MM.1S (cell line): ENCODE data around the gene RIN1.

Experiments used
- DNase-seq: peaks from one replicate; pipeline ENCODE4 v3.0.0-alpha.2; 2015
- H2AFZ ChIP-seq: fragments of 300-600 bp; sonication (generic); 2 replicates; pipeline ENCODE4 v1.6.0; 2016; ENCODE audit warnings: antibody characterized with exemption, low read length
- H3F3A ChIP-seq: fragments of 300-600 bp; sonication (generic); 2 replicates; pipeline ENCODE4 v1.6.1; 2016; ENCODE audit warnings: mild to moderate bottlenecking, antibody characterized with exemption, low read length, moderate library complexity, mixed read lengths; ENCODE audit not compliant: insufficient read depth
- H3K27ac ChIP-seq: fragments of 300-600 bp; sonication (generic); 2 replicates; pipeline ENCODE4 v1.5.1; 2016; ENCODE audit warnings: mild to moderate bottlenecking, low read length
- H3K27me3 ChIP-seq: fragments of 300-600 bp; sonication (generic); replicated peaks from 2 replicates; pipeline ENCODE4 v1.6.0; 2016; ENCODE audit warnings: low read length; ENCODE audit not compliant: insufficient read depth
- H3K36me3 ChIP-seq: fragments of 300-600 bp; sonication (generic); replicated peaks from 2 replicates; pipeline ENCODE4 v1.6.1; 2016; ENCODE audit warnings: mild to moderate bottlenecking, low read length, mixed read lengths; ENCODE audit not compliant: insufficient read depth
- H3K4me1 ChIP-seq: fragments of 300-600 bp; sonication (generic); 2 replicates; pipeline ENCODE4 v1.6.1; 2016; ENCODE audit warnings: low read length, mixed read lengths
- H3K4me2 ChIP-seq: fragments of 300-600 bp; sonication (generic); 2 replicates; pipeline ENCODE4 v1.6.0; 2016; ENCODE audit warnings: low read depth, low read length
- H3K4me3 ChIP-seq: fragments of 300-600 bp; sonication (generic); 2 replicates; pipeline ENCODE4 v1.5.1; 2016; ENCODE audit warnings: low read length, mixed read lengths
- H3K79me2 ChIP-seq: fragments of 300-600 bp; sonication (generic); 2 replicates; pipeline ENCODE4 v1.6.1; 2016; ENCODE audit warnings: mixed run types, low read length, mixed read lengths
- H3K9ac ChIP-seq: fragments of 300-600 bp; sonication (generic); 2 replicates; pipeline ENCODE4 v1.6.1; 2016; ENCODE audit warnings: low read length, mixed read lengths
- H3K9me2 ChIP-seq: fragments of 300-600 bp; sonication (generic); replicated peaks from 2 replicates; pipeline ENCODE4 v1.6.1; 2016; ENCODE audit warnings: mild to moderate bottlenecking, low read length, mixed read lengths; ENCODE audit not compliant: insufficient read depth
- H3K9me3 ChIP-seq: fragments of 300-600 bp; sonication (generic); replicated peaks from 2 replicates; pipeline ENCODE4 v1.6.1; 2016; ENCODE audit warnings: mild to moderate bottlenecking, low read length, mixed read lengths; ENCODE audit not compliant: insufficient read depth
- H4K20me1 ChIP-seq: fragments of 300-600 bp; sonication (generic); 2 replicates; pipeline ENCODE4 v1.6.1; 2016; ENCODE audit warnings: mild to moderate bottlenecking, low read length, moderate library complexity, mixed read lengths; ENCODE audit not compliant: insufficient read depth
- EZH2 ChIP-seq: fragments of 300-600 bp; sonication (generic); optimal IDR thresholded peaks from 2 replicates; pipeline ENCODE3; 2017; ENCODE audit warnings: low read depth, mild to moderate bottlenecking, antibody characterized with exemption, low read length, mixed read lengths
- EZH2phosphoT487 ChIP-seq: fragments of 300-600 bp; sonication (generic); IDR thresholded peaks from 2 replicates; pipeline ENCODE4 v1.6.1; 2018; ENCODE audit warnings: antibody characterized with exemption, low read length
- TF ChIP-seq, protein P1 (sequence below): fragments of 300-600 bp; sonication (generic); IDR thresholded peaks from 2 replicates; pipeline ENCODE4 v1.5.1; 2016; ENCODE audit warnings: antibody characterized with exemption, low read length, mixed read lengths

RIN1 gene

DNA sequence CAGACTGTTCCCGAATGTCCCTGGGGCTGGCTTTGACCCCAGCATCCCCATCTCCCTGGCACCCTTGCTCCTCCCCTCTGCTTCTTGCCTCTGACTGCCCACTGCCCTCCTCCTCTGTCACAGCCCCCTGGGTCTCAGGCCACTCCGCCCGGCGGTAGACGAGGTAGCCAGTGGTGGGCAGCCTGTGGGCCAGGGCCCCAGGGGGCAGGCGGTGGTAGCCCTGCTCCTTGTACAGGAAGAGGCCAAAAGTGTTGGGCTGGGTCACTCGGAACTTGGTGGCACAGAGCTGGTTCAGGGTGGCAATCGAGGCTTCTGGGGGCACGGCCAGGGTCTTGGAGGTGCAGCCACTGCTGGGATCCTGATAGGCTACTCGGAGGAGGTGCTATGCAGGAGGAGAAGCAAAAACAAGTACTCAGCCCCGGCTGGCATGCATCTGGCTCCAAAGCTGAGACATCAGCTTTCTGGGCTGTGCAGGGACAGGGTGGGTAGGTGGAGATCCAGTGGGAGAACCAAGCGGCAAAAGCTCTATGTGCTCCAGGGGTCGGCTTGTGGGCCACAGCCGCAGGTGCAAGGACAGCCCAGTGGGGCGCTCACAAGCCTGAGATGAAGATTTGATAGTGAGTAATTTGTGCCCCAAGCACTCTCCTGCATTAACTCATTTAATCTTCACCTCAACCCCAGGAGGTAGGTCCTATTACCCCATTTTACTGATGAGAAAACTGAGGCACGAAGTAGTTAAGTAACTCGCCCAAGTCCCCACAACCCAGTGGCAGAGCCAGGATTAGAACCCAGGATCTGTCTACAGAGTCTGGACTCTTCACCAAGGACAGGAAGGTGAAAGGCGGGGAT lies 3.6 kb downstream of the RIN1 start:
- no peaks in the 10 kb centered on the region for H3K36me3 ChIP-seq
- no peaks in the 10 kb centered on the region for H3K9me3 ChIP-seq
- no peak overlapping the region for H2AFZ ChIP-seq
- peaks cover 55% of the 10 kb centered on the region for H3K27me3 ChIP-seq
- no peak for TF ChIP-seq EZH2
- TF ChIP-seq EZH2phosphoT487, result no peak
- TF ChIP-seq, protein P1, sequence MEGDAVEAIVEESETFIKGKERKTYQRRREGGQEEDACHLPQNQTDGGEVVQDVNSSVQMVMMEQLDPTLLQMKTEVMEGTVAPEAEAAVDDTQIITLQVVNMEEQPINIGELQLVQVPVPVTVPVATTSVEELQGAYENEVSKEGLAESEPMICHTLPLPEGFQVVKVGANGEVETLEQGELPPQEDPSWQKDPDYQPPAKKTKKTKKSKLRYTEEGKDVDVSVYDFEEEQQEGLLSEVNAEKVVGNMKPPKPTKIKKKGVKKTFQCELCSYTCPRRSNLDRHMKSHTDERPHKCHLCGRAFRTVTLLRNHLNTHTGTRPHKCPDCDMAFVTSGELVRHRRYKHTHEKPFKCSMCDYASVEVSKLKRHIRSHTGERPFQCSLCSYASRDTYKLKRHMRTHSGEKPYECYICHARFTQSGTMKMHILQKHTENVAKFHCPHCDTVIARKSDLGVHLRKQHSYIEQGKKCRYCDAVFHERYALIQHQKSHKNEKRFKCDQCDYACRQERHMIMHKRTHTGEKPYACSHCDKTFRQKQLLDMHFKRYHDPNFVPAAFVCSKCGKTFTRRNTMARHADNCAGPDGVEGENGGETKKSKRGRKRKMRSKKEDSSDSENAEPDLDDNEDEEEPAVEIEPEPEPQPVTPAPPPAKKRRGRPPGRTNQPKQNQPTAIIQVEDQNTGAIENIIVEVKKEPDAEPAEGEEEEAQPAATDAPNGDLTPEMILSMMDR, result no peak
- no peak overlapping the region for H3K4me2 ChIP-seq
- no peak overlapping the region for H3K4me3 ChIP-seq
- H4K20me1 ChIP-seq, result no peaks in the 10 kb centered on the region
- H3F3A ChIP-seq, result no peaks in the 10 kb centered on the region
- H3K9ac ChIP-seq, result no peak overlapping the region
- DNase-seq, result no peak
- H3K9me2 ChIP-seq, result no peaks in the 10 kb centered on the region
- H3K4me1 ChIP-seq, result no peaks in the 10 kb centered on the region
- H3K79me2 ChIP-seq, result no peaks in the 10 kb centered on the region
- no peak overlapping the region for H3K27ac ChIP-seq

DNA sequence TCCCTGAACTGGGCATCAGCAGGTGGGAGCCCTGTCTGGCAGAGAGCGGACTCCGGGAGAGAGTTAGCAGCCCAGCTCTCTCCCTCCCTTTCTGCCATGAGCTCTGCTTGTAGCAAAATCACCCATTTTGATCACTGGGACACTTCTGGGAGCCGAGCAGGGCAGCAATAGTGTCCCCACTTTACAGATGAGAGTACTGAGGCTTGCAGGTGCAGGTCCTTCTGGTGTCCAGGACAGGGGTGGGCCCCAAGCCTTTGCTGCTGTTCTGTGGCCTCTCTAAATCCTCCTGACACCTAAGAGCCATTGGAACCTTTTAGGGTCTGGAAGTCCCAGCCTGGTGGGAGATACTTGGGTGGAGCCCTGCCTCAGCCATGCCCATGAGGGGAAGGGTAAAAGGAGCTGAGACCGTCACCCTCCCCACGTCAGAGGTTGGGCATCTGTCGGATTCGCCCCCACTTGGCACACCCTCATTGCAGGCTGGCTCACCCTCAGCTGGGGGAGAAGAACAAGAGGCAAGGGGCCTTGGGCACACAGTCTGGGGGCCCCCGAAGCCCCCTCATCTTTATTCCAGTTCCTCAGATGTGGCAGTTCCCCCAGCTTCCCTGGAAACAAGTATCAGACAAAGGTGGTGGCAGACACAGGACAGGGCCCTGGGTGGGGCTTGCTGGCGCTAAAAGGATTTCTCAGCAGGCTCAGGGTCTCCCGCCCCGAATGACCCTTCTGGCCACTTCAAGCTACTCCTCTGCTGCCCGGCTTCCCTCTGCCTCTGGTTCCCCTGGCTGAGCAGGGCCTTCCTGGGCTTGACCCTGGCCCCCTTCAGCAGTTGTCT lies 4.5 kb downstream of the RIN1 start:
- Histone ChIP-seq H3F3A (no peaks in the 10 kb centered on the region), H3K4me3 (no peak overlapping the region), H3K9me3 (no peaks in the 10 kb centered on the region), H3K27me3 (peaks cover 55% of the 10 kb centered on the region), H3K4me2 (no peak overlapping the region), H4K20me1 (no peaks in the 10 kb centered on the region), H2AFZ (no peak overlapping the region), H3K9ac (no peak overlapping the region), H3K4me1 (no peaks in the 10 kb centered on the region), H3K9me2 (no peaks in the 10 kb centered on the region), H3K27ac (no peak overlapping the region), H3K79me2 (no peaks in the 10 kb centered on the region), H3K36me3 (no peaks in the 10 kb centered on the region)
- DNase-seq, result no peak
- no peak for TF ChIP-seq EZH2phosphoT487
- TF ChIP-seq EZH2, result no peak
- TF ChIP-seq, protein P1, result no peak

DNA sequence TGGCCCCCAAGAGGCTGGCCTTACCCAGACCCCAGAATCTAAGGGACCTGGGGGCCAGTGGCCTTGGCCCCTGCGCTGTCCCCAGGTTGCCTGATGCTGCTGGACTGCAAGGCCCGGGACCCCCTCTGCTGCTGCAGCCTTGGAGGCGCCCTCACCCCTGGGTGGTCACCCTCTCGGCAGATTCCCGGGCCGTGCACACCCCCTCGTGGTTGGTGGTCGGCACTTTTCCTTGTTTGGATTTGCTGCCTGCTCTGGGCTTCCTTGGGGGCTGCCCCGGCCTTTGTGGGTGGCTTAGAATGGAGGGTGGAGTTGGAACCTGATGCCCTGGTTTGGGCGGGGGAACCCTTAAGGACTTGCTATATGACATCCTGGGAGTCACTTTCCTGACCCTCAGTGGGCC lies 5.3 kb downstream of the RIN1 start:
- Histone ChIP-seq H4K20me1 (no peaks in the 10 kb centered on the region), H3K79me2 (no peaks in the 10 kb centered on the region), H3K9ac (no peak overlapping the region), H3K4me1 (no peaks in the 10 kb centered on the region), H3K27me3 (peaks cover 55% of the 10 kb centered on the region), H3F3A (no peaks in the 10 kb centered on the region), H3K9me3 (no peaks in the 10 kb centered on the region), H3K36me3 (no peaks in the 10 kb centered on the region), H2AFZ (no peak overlapping the region), H3K27ac (no peak overlapping the region), H3K4me2 (no peak overlapping the region), H3K4me3 (no peak overlapping the region), H3K9me2 (no peaks in the 10 kb centered on the region)
- no peak for DNase-seq
- TF ChIP-seq, protein P1, result no peak
- no peak for TF ChIP-seq EZH2phosphoT487
